Endodermal cell (in vitro differentiated cells): ENCODE data around the gene CILP. TPM values are rescaled to one million over a fixed set of nuclear protein-coding genes. Genes with fewer than 3 reads are reported as not detected.

Experiments
- DNase-seq: peaks from one replicate; pipeline ENCODE4 v3.0.0-alpha.2; 2017
- H3K27ac ChIP-seq: 2 replicates; pipeline ENCODE4 v1.5.1; 2013; ENCODE audit warnings: mild to moderate bottlenecking, low read depth, low read length, moderate library complexity
- H3K27me3 ChIP-seq: 2 replicates; pipeline ENCODE4 v1.6.1; 2013; ENCODE audit warnings: mild to moderate bottlenecking, low read length, moderate library complexity; ENCODE audit not compliant: insufficient read depth, control insufficient read depth, poor library complexity, severe bottlenecking
- H3K36me3 ChIP-seq: 2 replicates; pipeline ENCODE4 v1.7.0; 2013; ENCODE audit warnings: mild to moderate bottlenecking, low read length, moderate library complexity; ENCODE audit not compliant: control insufficient read depth, insufficient read depth
- H3K4me1 ChIP-seq: one replicate; pipeline ENCODE4 v1.7.0; 2013; ENCODE audit warnings: low read length; ENCODE audit not compliant: control insufficient read depth, insufficient read depth
- H3K4me3 ChIP-seq: 2 replicates; pipeline ENCODE4 v1.5.1; 2013; ENCODE audit warnings: mild to moderate bottlenecking, low read length, moderate library complexity
- H3K9ac ChIP-seq: 2 replicates; pipeline ENCODE4 v1.6.1; 2013; ENCODE audit warnings: mild to moderate bottlenecking, low read length, moderate library complexity; ENCODE audit not compliant: poor library complexity, severe bottlenecking; ENCODE audit errors: extremely low read depth
- H3K9me3 ChIP-seq: 2 replicates; pipeline ENCODE4 v1.6.1; 2013; ENCODE audit warnings: mild to moderate bottlenecking, low read length, moderate library complexity; ENCODE audit not compliant: control insufficient read depth
- H3K27ac Mint-ChIP-seq: 2 replicates; pipeline ENCODE4 v1.8.0; 2020; ENCODE audit warnings: mixed read lengths
- H3K27me3 Mint-ChIP-seq: 2 replicates; pipeline ENCODE4 v1.8.0; 2021; ENCODE audit warnings: mild to moderate bottlenecking, mixed read lengths; ENCODE audit not compliant: insufficient read depth
- H3K36me3 Mint-ChIP-seq: 2 replicates; pipeline ENCODE4 v1.8.0; 2020; ENCODE audit warnings: low read depth, mixed read lengths
- H3K4me1 Mint-ChIP-seq: 2 replicates; pipeline ENCODE4 v1.8.0; 2020; ENCODE audit warnings: mixed read lengths
- H3K4me3 Mint-ChIP-seq: 2 replicates; pipeline ENCODE4 v1.8.0; 2020; ENCODE audit warnings: mild to moderate bottlenecking, moderate library complexity, mixed read lengths
- H3K9me3 Mint-ChIP-seq: 2 replicates; pipeline ENCODE4 v1.8.0; 2020; ENCODE audit warnings: mild to moderate bottlenecking, mixed read lengths
- WGBS, 2 experiments: methylation state at CpG; one replicate each; pipeline versions ENCODE4 v1.1.5 to v1.1.7; 2013; ENCODE audit warnings: missing lambda C conversion rate in 2 of 2, mixed read lengths in 1 of 2; ENCODE audit not compliant: insufficient coverage in 1 of 2, insufficient read length in 1 of 2; 5-methylcytosine and 5-hydroxymethylcytosine counted together
- total RNA-seq, 2 donors: library from RNA; stranded (reverse); fragmentation: NEBNext Ultra II Directional in 1 of 2; extraction: Animal tissue kit (Norgen Biotek cat#: 25700) in 1 of 2; gene quantifications; 2 replicates in 1 of 2; 3 replicates in 1 of 2; pipeline ENCODE4 v1.2.1, GENCODE V29; 2021
- TF ChIP-seq, protein P1 (sequence below): fragments of 200-600 bp; sonication (generic); conservative IDR thresholded peaks from 2 replicates; pipeline ENCODE4 v1.5.0; 2021; ENCODE audit warnings: antibody characterized with exemption, mild to moderate bottlenecking

Gene CILP
- total RNA-seq, 2 donors from 2014 or later, result 0.07 TPM; not detected in 1

DNA sequence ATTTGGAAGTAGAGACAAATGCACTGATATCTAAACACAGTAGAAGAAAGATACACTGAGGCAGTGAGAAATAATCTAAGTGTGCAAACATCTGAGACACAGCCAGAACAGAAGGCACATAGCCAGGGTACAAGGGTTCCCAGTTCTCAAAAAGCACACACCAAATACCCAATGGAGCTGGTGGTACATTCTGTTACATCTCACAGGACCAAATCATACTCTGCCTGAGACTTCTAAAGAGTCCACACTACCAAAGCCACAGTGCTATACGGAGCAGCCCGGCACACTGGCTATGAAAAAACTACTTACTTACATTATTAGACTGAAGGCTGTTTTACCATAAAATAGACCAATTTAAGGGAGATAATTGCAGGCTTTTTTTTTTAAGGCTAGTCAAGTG lies 45.4 kb downstream of the CILP start:
- peaks cover 68% of the 10 kb centered on the region for H3K36me3 ChIP-seq
- no peak overlapping the region for H3K27ac Mint-ChIP-seq
- TF ChIP-seq, protein P1, sequence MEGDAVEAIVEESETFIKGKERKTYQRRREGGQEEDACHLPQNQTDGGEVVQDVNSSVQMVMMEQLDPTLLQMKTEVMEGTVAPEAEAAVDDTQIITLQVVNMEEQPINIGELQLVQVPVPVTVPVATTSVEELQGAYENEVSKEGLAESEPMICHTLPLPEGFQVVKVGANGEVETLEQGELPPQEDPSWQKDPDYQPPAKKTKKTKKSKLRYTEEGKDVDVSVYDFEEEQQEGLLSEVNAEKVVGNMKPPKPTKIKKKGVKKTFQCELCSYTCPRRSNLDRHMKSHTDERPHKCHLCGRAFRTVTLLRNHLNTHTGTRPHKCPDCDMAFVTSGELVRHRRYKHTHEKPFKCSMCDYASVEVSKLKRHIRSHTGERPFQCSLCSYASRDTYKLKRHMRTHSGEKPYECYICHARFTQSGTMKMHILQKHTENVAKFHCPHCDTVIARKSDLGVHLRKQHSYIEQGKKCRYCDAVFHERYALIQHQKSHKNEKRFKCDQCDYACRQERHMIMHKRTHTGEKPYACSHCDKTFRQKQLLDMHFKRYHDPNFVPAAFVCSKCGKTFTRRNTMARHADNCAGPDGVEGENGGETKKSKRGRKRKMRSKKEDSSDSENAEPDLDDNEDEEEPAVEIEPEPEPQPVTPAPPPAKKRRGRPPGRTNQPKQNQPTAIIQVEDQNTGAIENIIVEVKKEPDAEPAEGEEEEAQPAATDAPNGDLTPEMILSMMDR, result no peak
- no peak overlapping the region for H3K27ac ChIP-seq
- WGBS, 2 experiments, result 94% methylated on average over 2 of the region's 2 CpGs; no CpG with 5 or more reads in 1 of the 2 experiments
- H3K27me3 ChIP-seq, result no peaks in the 10 kb centered on the region
- H3K36me3 Mint-ChIP-seq, result peaks cover 38% of the 10 kb centered on the region
- no peaks in the 10 kb centered on the region for H3K9me3 Mint-ChIP-seq
- H3K9me3 ChIP-seq, result no peaks in the 10 kb centered on the region
- H3K4me1 ChIP-seq, result no peaks in the 10 kb centered on the region
- no peak overlapping the region for H3K9ac ChIP-seq
- no peaks in the 10 kb centered on the region for H3K4me1 Mint-ChIP-seq
- H3K27me3 Mint-ChIP-seq, result no peaks in the 10 kb centered on the region
- no peak overlapping the region for H3K4me3 Mint-ChIP-seq
- no peak overlapping the region for H3K4me3 ChIP-seq
- no peak for DNase-seq

DNA sequence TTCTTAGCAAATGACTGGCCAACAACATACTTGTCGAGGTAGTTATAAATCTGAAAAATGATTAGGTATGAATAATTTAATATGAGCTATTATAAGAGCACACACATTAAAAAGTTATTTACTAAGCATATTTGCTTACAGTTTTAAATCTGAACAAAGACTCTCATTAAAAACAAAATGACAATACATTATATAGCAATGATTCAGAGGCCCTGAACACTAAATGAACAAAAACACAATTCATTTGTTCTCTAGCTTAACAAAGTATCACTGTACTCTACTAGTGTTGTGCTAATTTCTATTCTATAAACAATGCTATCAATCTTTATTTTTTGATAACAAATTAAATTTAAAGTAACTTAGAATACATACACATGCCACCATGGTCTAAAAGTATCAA lies 47.1 kb downstream of the CILP start:
- no peak overlapping the region for H3K27ac Mint-ChIP-seq
- H3K36me3 ChIP-seq, result peaks cover 64% of the 10 kb centered on the region
- TF ChIP-seq, protein P1, result no peak
- no peak overlapping the region for H3K27ac ChIP-seq
- H3K9me3 ChIP-seq, result no peaks in the 10 kb centered on the region
- H3K4me1 Mint-ChIP-seq, result no peaks in the 10 kb centered on the region
- no CpG with 5 or more reads among the region's 1 CpG for WGBS, 2 experiments
- no peak overlapping the region for H3K4me3 Mint-ChIP-seq
- no peak overlapping the region for H3K9ac ChIP-seq
- H3K27me3 Mint-ChIP-seq, result no peaks in the 10 kb centered on the region
- no peaks in the 10 kb centered on the region for H3K27me3 ChIP-seq
- DNase-seq, result no peak
- H3K36me3 Mint-ChIP-seq, result peaks cover 36% of the 10 kb centered on the region
- H3K4me3 ChIP-seq, result no peak overlapping the region
- H3K9me3 Mint-ChIP-seq, result no peaks in the 10 kb centered on the region
- no peaks in the 10 kb centered on the region for H3K4me1 ChIP-seq

GRCh38 chr15:65163041-65163440 lies 48.2 kb downstream of the CILP start:
- Histone ChIP-seq H3K27me3 (no peaks in the 10 kb centered on the region), H3K4me1 (no peaks in the 10 kb centered on the region), H3K9me3 (no peaks in the 10 kb centered on the region), H3K4me3 (no peak overlapping the region), H3K36me3 (peaks cover 74% of the 10 kb centered on the region), H3K9ac (no peak overlapping the region), H3K27ac (no peak overlapping the region)
- Mint-ChIP-seq H3K9me3 (no peaks in the 10 kb centered on the region), H3K27ac (no peak overlapping the region), H3K4me1 (no peaks in the 10 kb centered on the region), H3K4me3 (no peak overlapping the region), H3K27me3 (no peaks in the 10 kb centered on the region), H3K36me3 (peaks cover 34% of the 10 kb centered on the region)
- DNase-seq, result no peak
- TF ChIP-seq, protein P1, result no peak
- 95 to 100% methylated on average over 2 to 3 of the region's 4 CpGs for WGBS, 2 experiments
